Progenitor cell of endocrine pancreas (in vitro differentiated cells): ENCODE data around the gene ABCB10. TPM values are rescaled to one million over a fixed set of nuclear protein-coding genes. Genes with fewer than 3 reads are reported as not detected.

Experiments used
- DNase-seq: peaks from one replicate; pipeline ENCODE4 v3.0.0; 2021; ENCODE audit warnings: low spot score; ENCODE audit not compliant: unreplicated experiment
- H3K27ac Mint-ChIP-seq: 2 replicates; pipeline ENCODE4 v1.8.0; 2021; ENCODE audit warnings: mild to moderate bottlenecking, moderate library complexity, mixed read lengths
- H3K27me3 Mint-ChIP-seq: 2 replicates; pipeline ENCODE4 v1.8.0; 2021; ENCODE audit warnings: mixed read lengths
- H3K36me3 Mint-ChIP-seq: 2 replicates; pipeline ENCODE4 v1.8.0; 2022; ENCODE audit warnings: mixed read lengths; ENCODE audit not compliant: insufficient read depth
- H3K4me1 Mint-ChIP-seq: 2 replicates; pipeline ENCODE4 v1.8.0; 2021; ENCODE audit warnings: low read depth, mixed read lengths
- H3K4me3 Mint-ChIP-seq: 2 replicates; pipeline ENCODE4 v1.8.0; 2021; ENCODE audit warnings: low read depth, mild to moderate bottlenecking, moderate library complexity, mixed read lengths
- H3K9me3 Mint-ChIP-seq: 2 replicates; pipeline ENCODE4 v1.8.0; 2021; ENCODE audit warnings: low read depth, mixed read lengths
- total RNA-seq: library from RNA; stranded (reverse); gene quantifications from 2 replicates; pipeline ENCODE4 v1.2.1, GENCODE V29; 2021
- TF ChIP-seq, protein P1 (sequence below): fragments of 200-600 bp; sonication (generic); IDR thresholded peaks from one replicate; pipeline ENCODE4 v1.5.0; 2021; ENCODE audit warnings: antibody characterized with exemption, mild to moderate bottlenecking; ENCODE audit not compliant: unreplicated experiment

The ABCB10 gene
- total RNA-seq, 1 donor from 2014 or later: 21.4 TPM

DNA sequence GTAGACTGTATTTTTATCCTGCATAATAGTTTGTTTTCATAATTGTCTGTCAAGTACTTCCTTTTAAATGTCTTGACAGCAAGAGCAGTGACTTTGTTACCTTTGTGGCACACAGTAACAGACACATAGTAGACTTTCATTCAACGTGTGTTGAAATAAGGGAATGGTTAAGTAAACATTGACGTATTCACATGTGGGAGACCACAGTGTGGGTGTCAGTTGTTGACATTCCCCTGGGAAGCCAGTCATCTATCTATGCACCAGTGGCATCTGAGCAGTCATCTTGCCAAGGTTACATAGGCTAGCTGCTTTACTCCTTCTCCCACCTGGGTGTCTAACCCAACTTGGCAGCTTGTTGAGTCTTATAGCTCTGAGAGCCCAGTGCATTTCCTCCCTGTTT is 48.9 kb downstream of the ABCB10 start:
- Mint-ChIP-seq H3K27me3 (no peaks in the 10 kb centered on the region), H3K4me3 (peak overlapping the region; percentile 84), H3K9me3 (no peaks in the 10 kb centered on the region), H3K4me1 (peaks cover 13% of the 10 kb centered on the region), H3K36me3 (peaks cover 2% of the 10 kb centered on the region), H3K27ac (peak overlapping the region; percentile 96)
- TF ChIP-seq, protein P1, sequence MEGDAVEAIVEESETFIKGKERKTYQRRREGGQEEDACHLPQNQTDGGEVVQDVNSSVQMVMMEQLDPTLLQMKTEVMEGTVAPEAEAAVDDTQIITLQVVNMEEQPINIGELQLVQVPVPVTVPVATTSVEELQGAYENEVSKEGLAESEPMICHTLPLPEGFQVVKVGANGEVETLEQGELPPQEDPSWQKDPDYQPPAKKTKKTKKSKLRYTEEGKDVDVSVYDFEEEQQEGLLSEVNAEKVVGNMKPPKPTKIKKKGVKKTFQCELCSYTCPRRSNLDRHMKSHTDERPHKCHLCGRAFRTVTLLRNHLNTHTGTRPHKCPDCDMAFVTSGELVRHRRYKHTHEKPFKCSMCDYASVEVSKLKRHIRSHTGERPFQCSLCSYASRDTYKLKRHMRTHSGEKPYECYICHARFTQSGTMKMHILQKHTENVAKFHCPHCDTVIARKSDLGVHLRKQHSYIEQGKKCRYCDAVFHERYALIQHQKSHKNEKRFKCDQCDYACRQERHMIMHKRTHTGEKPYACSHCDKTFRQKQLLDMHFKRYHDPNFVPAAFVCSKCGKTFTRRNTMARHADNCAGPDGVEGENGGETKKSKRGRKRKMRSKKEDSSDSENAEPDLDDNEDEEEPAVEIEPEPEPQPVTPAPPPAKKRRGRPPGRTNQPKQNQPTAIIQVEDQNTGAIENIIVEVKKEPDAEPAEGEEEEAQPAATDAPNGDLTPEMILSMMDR: no peak
- no peak for DNase-seq

DNA sequence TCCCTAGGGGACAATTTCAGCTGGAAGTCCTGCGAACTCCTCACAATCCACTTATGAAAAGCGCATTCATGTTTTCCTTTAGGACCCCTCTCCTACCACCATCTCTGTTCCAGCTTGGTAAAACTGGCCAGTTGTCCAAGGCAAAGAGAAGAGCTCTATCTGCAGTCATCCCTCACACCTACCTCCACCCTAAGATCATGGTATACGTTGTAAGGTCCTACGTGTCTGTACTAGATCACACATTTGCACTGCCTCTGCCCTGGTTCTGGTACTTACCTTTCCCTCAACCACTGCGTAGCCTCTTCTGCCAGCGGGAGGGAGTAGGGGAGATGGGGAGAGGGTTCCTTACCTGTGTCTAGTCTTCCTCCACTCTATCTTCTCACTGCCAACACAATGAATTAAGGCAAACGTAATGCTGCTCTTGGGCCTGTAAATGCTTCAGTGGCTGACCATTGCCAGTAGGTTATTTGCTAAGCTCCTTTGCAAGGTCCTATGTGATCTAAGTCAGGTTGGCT is 49.6 kb downstream of the ABCB10 start:
- TF ChIP-seq, protein P1: no peak

DNA sequence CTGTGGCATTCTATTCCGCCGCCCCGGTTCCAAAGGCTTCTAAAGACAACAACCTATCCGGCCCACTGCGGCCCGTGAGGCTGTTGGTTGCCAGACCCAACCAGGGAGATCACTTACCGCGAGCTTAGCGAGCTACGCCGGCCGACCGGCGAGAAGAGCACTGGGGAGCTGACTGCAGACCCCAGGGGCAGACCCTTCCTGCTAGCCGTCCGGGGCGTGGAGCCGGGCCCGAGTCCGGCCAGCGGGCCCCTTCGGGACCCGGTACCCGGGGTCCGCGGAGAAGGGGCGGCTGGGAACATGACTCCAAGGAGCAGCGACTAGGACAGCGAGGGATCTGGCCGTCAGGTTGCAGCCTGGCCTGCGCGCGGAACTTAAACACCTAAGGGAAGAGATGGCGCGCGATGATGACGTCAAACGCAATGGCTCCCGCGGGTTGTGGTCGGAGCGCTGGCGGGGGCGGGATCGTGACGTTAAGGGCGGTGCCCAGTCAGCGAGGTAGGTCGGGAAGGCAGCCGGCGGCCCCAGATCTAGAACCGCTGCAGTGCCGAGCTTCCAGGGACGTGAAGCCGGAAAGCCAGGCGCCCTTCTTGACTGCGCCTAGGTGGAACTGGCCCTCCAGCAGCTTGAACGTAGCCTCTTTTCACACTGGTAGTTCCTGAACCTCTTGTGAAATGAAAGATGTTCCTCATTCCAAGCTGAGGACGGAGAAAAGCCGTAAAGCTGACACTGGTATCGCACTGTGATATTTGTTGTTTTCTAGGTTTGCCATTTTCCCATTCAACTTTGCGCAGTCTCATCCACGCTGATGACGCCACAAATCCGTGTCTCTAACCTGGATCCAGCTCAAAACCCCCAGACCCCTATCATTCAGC is 50.3 kb downstream of the ABCB10 start, which contains the start of gene NUP133:
TSS of gene NUP133 (minus strand) at position 391 of the 872 bp plus-strand sequence. CDS start at position 299, 92 bp downstream.
- H3K4me3 Mint-ChIP-seq: peak within 1 kb of the TSS; percentile 84
- TF ChIP-seq, protein P1: no peak
- H3K27ac Mint-ChIP-seq: peak within 1 kb of the TSS; percentile 96

More for the DNA sequence above, 49.6 kb downstream of the ABCB10 start:
- Mint-ChIP-seq H3K4me3 (peak overlapping the region; percentile 84), H3K4me1 (peaks cover 13% of the 10 kb centered on the region), H3K36me3 (peaks cover 5% of the 10 kb centered on the region), H3K9me3 (no peaks in the 10 kb centered on the region), H3K27me3 (no peaks in the 10 kb centered on the region), H3K27ac (peak overlapping the region; percentile 96)
- no peak for DNase-seq

DNA sequence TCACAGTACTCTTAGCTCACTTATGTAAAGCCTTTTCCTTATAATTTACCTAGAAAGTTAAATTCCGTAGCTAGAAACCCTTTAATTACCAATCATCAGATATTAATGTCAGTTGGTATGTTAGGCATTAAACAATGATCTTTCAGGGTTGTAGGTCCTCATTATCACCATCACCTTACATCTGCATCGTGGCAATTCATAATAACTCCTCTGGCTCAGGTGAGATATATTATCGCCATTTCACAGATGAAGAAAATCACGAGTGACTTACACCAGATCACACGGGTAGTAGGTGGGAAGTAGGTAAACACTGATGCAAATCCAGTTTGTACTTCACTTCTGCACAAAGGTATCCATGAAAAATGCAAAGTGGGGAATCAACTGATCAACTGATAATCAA is 51.0 kb downstream of the ABCB10 start:
- Mint-ChIP-seq H3K4me1 (peaks cover 13% of the 10 kb centered on the region), H3K27me3 (no peaks in the 10 kb centered on the region), H3K27ac (peak overlapping the region; percentile 96), H3K36me3 (peaks cover 5% of the 10 kb centered on the region), H3K4me3 (peak overlapping the region; percentile 84), H3K9me3 (no peaks in the 10 kb centered on the region)
- TF ChIP-seq, protein P1: no peak
- DNase-seq: no peak

More for the DNA sequence above, 50.3 kb downstream of the ABCB10 start, which contains the start of gene NUP133:
- H3K36me3 Mint-ChIP-seq: peaks cover 5% of the 10 kb centered on the region
- peak; percentile 98 for DNase-seq
- peaks cover 13% of the 10 kb centered on the region for H3K4me1 Mint-ChIP-seq
- H3K9me3 Mint-ChIP-seq: no peaks in the 10 kb centered on the region
- no peaks in the 10 kb centered on the region for H3K27me3 Mint-ChIP-seq

DNA sequence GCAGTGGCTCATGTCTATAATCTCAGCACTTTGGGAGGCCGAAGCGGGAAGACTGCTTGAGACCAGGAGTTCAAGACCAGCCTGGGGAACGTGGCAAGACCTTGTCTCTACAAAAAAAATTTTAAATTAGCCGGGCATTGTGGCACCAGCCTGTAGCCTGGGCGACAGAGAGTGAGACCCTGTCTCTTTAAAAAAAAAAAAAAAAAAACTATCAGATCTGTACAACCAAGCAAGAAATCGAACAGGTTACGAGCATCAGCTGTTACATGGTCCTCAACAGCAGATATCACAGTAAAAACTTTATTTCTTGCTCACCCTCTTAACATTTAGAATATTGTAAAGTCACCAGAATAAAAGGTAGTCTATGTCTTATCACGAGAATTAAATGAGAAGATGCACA is 51.9 kb downstream of the ABCB10 start:
- no peaks in the 10 kb centered on the region for H3K9me3 Mint-ChIP-seq
- H3K4me1 Mint-ChIP-seq: peaks cover 13% of the 10 kb centered on the region
- H3K27ac Mint-ChIP-seq: peak overlapping the region; percentile 39
- peaks cover 6% of the 10 kb centered on the region for H3K36me3 Mint-ChIP-seq
- TF ChIP-seq, protein P1: no peak
- H3K27me3 Mint-ChIP-seq: no peaks in the 10 kb centered on the region
- DNase-seq: no peak
- H3K4me3 Mint-ChIP-seq: peak overlapping the region; percentile 84
